Measurements from ENCODE around the gene SLC25A39.

SLC25A39 gene

DNA sequence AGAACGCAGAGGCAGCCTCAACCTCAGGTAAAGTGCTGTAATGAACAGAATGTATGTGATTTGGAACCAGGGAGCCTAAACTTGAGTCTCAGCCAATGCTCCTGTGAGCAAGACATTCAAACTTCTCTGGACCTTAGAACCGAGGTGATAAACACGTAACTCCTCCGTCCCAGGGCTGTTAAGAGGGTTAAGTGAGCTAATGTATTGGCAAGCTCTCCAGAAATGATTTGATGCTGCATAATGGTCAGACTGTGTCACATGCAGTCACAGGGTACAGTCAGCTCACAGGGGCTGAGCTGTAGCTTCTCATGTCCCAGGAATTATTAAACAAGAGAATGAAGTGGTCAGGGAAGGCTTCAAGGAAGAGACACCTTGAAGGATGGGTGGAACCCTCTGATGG is 46.6 kb downstream of the SLC25A39 start:
- H3K27ac ChIP-seq, result no peak overlapping the region
- no peak for TF ChIP-seq ZFX (IDR thresholded peaks at IDR 0.05; ENCODE audit: borderline replicate concordance)
- TF ChIP-seq, protein P1, sequence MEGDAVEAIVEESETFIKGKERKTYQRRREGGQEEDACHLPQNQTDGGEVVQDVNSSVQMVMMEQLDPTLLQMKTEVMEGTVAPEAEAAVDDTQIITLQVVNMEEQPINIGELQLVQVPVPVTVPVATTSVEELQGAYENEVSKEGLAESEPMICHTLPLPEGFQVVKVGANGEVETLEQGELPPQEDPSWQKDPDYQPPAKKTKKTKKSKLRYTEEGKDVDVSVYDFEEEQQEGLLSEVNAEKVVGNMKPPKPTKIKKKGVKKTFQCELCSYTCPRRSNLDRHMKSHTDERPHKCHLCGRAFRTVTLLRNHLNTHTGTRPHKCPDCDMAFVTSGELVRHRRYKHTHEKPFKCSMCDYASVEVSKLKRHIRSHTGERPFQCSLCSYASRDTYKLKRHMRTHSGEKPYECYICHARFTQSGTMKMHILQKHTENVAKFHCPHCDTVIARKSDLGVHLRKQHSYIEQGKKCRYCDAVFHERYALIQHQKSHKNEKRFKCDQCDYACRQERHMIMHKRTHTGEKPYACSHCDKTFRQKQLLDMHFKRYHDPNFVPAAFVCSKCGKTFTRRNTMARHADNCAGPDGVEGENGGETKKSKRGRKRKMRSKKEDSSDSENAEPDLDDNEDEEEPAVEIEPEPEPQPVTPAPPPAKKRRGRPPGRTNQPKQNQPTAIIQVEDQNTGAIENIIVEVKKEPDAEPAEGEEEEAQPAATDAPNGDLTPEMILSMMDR (IDR thresholded peaks at IDR 0.05), result no peak

DNA sequence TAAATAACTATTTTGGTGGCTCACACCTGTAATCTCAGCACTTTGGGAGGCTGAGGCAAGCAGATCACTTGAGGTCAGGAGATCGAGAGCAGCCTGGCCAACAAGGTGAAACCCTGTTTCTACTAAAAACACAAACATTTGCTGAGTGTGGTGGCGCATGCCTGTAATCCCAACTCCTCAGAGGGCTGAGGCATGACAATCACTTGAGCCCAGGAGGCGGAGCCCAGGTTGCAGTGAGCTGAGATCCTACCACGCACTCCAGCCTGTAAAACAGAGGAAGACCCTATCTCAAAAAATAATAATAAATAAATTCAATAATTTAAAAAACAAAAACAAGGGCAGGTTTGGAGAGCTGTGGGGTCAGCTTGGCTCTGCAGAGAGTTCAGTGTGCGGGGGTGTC is 51.0 kb downstream of the SLC25A39 start:
- no peak overlapping the region for H3K27ac ChIP-seq
- no peak for TF ChIP-seq ZFX (IDR thresholded peaks at IDR 0.05; ENCODE audit: borderline replicate concordance)
- TF ChIP-seq, protein P1 (IDR thresholded peaks at IDR 0.05), result no peak

DNA sequence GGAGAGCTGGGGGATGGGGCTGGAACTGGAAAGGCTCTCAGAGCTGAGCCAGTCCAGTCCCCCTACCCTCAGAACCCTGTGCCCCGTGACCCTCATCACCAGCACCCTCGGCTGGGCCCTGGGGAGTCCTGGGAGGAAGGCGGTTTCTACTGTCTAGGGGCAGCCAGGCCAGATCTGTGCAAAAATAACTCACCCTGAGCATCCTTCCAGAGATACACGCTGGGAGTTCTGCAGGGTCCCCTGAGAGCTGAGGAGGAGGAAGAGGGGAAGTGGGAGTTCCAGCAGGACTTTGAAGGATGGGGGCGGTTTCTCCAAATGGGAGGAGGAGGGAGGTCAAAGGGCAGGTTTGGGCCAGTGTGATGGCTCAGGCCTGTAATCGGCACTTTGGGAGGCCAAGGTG is 51.7 kb downstream of the SLC25A39 start:
- TF ChIP-seq ZFX (IDR thresholded peaks at IDR 0.05; ENCODE audit: borderline replicate concordance), result no peak
- TF ChIP-seq, protein P1 (IDR thresholded peaks at IDR 0.05), result no peak
- H3K27ac ChIP-seq, result no peak overlapping the region

DNA sequence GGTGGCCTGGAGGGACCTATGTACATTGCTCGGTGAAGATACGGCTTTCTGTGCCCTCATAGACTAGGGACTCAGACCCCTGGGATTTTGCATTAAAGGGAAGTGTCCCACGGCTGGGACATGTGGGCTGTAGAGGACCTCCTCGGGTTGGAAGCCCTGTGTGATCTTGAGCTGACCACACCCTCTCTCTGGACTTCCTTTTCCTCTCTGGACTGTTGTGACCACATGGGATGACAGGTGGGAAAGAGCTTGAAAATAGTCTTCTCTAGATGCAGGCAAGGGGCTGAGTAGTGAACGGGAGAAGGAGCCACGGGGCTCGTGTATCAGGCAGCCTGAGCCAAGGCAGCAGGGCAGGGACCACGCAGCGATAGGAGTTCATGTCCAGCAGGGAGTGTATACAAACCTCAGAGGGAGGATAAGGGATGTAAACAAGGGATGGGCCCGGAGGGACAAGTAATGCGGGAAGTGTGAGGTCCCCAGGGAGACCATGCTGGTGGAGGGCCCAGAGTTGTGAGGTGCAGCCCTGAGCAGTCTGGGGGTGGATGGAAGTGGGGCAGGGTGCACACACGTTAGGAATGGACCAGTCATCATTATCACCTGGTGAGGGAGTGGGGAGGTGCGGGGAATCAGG is 52.2 kb downstream of the SLC25A39 start:
- TF ChIP-seq ZFX (IDR thresholded peaks at IDR 0.05; ENCODE audit: borderline replicate concordance), result no peak
- TF ChIP-seq, protein P1 (IDR thresholded peaks at IDR 0.05), result no peak
- H3K27ac ChIP-seq, result no peak overlapping the region
